ENCODE results near the gene LMO2.

LMO2 gene

DNA sequence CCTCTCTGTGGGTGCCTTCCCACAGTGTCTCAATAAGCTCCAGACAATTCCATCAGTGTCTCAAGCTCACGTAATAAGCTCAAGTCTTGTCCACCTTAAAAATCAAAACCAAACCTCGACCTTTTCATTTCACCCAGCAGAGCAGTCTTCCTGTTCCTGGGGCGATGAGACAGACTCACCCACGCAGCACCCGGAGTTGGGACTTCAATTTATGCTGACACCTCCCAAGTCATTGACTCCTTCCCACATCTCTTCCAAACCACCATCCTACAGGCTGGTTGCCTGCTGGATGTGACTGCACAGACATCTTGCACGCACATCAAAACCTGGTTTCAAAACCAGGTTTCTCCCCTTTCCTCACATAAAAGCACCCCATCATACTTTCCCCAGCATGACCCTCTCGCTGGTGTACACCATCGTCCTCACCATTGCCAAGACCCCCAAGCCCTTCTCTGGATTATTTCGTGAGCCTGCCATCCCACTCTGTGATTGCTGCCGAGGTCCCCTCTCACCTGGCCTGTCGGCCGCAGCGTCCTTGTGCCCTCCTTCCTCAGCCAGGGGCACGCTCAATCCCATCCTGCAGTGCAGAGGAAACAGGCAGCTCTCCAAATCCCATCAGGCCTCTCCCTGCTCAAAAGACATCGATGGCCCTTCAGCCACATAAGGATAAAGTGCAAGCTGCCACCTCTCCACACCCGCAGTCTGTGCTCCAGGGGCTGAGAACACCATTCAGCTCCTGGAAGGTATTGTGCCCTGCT lies 72.4 kb downstream of the LMO2 start:
- no peak for DNase-seq (ENCODE audit: low spot score)

Measured in hematopoietic multipotent progenitor cell treated with erythropoietin and hydrocortisone succinate and interleukin-3 and kit ligand, for 15 days (in vitro differentiated cells).